H1 (cell line): ENCODE results near the gene VWF. TPM values are rescaled to one million over a fixed set of nuclear protein-coding genes. Genes with fewer than 3 reads are reported as not detected.

Experiments used
- CTCF ChIA-PET: fragments of 300-600 bp; sonication (Branson Sonifier 250); formaldehyde crosslinking; loops from one replicate; lab custom pipeline; 2021; ENCODE audit not compliant: partially characterized antibody; lab: Charles Lee
- POLR2A ChIA-PET: fragments of 300-600 bp; sonication (Branson Sonifier 250); formaldehyde crosslinking; loops from one replicate; lab custom pipeline; 2021; ENCODE audit warnings: inconsistent platforms; ENCODE audit not compliant: partially characterized antibody; lab: Charles Lee
- DNase-seq, 2 experiments: peaks; one replicate each; pipeline versions ENCODE4 v3.0.0 to v3.0.0-alpha.2; 2010 to 2022; ENCODE audit warnings: low spot score in 2 of 2, low read depth in 1 of 2, mixed read lengths in 1 of 2
- FAIRE-seq: peaks from 2 replicates; lab custom pipeline; 2011; peaks lifted over from hg19 to GRCh38; lab: Jason Lieb, UNC
- H2AFZ ChIP-seq: 2 replicates; pipeline ENCODE4 v1.8.1; 2012; ENCODE audit warnings: low read length, inconsistent platforms
- H2AK5ac ChIP-seq: 2 replicates; pipeline ENCODE4 v1.6.1; 2013; ENCODE audit warnings: low read depth, low read length
- H2BK120ac ChIP-seq: replicated peaks from 2 replicates; pipeline ENCODE3; 2013; ENCODE audit warnings: low read depth, low read length, inconsistent platforms
- H2BK12ac ChIP-seq: 2 replicates; pipeline ENCODE4 v1.6.1; 2013; ENCODE audit warnings: low read depth, low read length
- H2BK15ac ChIP-seq: 2 replicates; pipeline ENCODE4 v1.6.1; 2013; ENCODE audit warnings: low read length
- H2BK20ac ChIP-seq: 2 replicates; pipeline ENCODE4 v1.6.1; 2013; ENCODE audit warnings: low read length
- H2BK5ac ChIP-seq: 2 replicates; pipeline ENCODE4 v1.6.1; 2013; ENCODE audit warnings: low read depth, low read length
- H3K14ac ChIP-seq: 2 replicates; pipeline ENCODE4 v1.6.1; 2013; ENCODE audit warnings: inconsistent platforms; ENCODE audit not compliant: insufficient read length
- H3K18ac ChIP-seq: 2 replicates; pipeline ENCODE4 v1.6.1; 2013; ENCODE audit warnings: low read length; ENCODE audit errors: extremely low read depth
- H3K23ac ChIP-seq: 2 replicates; pipeline ENCODE4 v1.6.1; 2013; ENCODE audit warnings: inconsistent platforms; ENCODE audit not compliant: insufficient read length
- H3K23me2 ChIP-seq: 2 replicates; pipeline ENCODE4 v1.6.1; 2013; ENCODE audit warnings: low read depth, low read length
- H3K27ac ChIP-seq: 2 replicates; pipeline ENCODE4 v1.6.1; 2011; ENCODE audit warnings: low read depth, low read length, inconsistent platforms
- H3K27me3 ChIP-seq, 4 experiments: replicated peaks in 1 of 4; 1 replicate in 1 of 4; 2 replicates in 3 of 4; pipeline versions ENCODE4 v1.6.1 to v1.8.1; 2011 to 2013; ENCODE audit warnings: low read length in 3 of 4, mild to moderate bottlenecking in 3 of 4, inconsistent platforms in 2 of 4, mixed read lengths in 2 of 4, moderate library complexity in 1 of 4; ENCODE audit not compliant: control insufficient read depth in 3 of 4, insufficient read depth in 3 of 4; ENCODE audit errors: extremely low read depth in 1 of 4
- H3K36me3 ChIP-seq, 4 experiments: 2 replicates each; pipeline versions ENCODE4 v1.6.1 to v1.8.1; 2011 to 2013; ENCODE audit warnings: mild to moderate bottlenecking in 4 of 4, low read length in 3 of 4, moderate library complexity in 2 of 4, control low read depth in 1 of 4, inconsistent platforms in 1 of 4; ENCODE audit not compliant: insufficient read depth in 4 of 4, control insufficient read depth in 2 of 4
- H3K4ac ChIP-seq: replicated peaks from 2 replicates; pipeline ENCODE3; 2013; ENCODE audit warnings: low read length, low read depth, mixed read lengths, inconsistent platforms; ENCODE audit not compliant: insufficient read length
- H3K4me1 ChIP-seq, 4 experiments: replicated peaks in 1 of 4; 1 replicate in 1 of 4; 2 replicates in 3 of 4; pipeline versions ENCODE4 v1.6.1 to v1.8.1; 2011 to 2013; ENCODE audit warnings: low read length in 3 of 4, inconsistent platforms in 2 of 4, mixed read lengths in 1 of 4; ENCODE audit not compliant: insufficient read depth in 4 of 4, control insufficient read depth in 3 of 4
- H3K4me2 ChIP-seq, 2 experiments: 2 replicates each; pipeline versions ENCODE4 v1.6.1 to v1.8.1; 2011 to 2013; ENCODE audit warnings: low read depth in 2 of 2, low read length in 2 of 2, control low read depth in 1 of 2, inconsistent platforms in 1 of 2, mild to moderate bottlenecking in 1 of 2; ENCODE audit not compliant: insufficient read depth in 1 of 2
- H3K4me3 ChIP-seq, 4 experiments: fragments of 200-600, 300-600 bp in 1 of 4; sonication (generic), shearing (Covaris generic), sonication (Bioruptor Twin) in 1 of 4; 2 replicates each; pipeline versions ENCODE4 v1.5.1 to v1.8.1; 2011 to 2016; ENCODE audit warnings: low read length in 4 of 4, low read depth in 3 of 4, control low read depth in 2 of 4, inconsistent platforms in 2 of 4, mild to moderate bottlenecking in 2 of 4, mixed read lengths in 1 of 4, moderate library complexity in 1 of 4; ENCODE audit not compliant: insufficient read depth in 2 of 4; ENCODE audit errors: extremely low read depth in 1 of 4
- H3K56ac ChIP-seq: replicated peaks from 2 replicates; pipeline ENCODE3; 2013; ENCODE audit warnings: low read depth, mild to moderate bottlenecking, mixed read lengths, low read length, inconsistent platforms; ENCODE audit not compliant: insufficient read length
- H3K79me1 ChIP-seq: 2 replicates; pipeline ENCODE4 v1.6.1; 2013; ENCODE audit warnings: low read depth, low read length, control low read depth
- H3K79me2 ChIP-seq, 2 experiments: 2 replicates each; pipeline versions ENCODE4 v1.6.1 to v1.8.1; 2012 to 2013; ENCODE audit warnings: low read length in 2 of 2, mild to moderate bottlenecking in 2 of 2, inconsistent platforms in 1 of 2; ENCODE audit not compliant: insufficient read depth in 2 of 2, control insufficient read depth in 1 of 2
- H3K9ac ChIP-seq, 4 experiments: replicated peaks in 1 of 4; 1 replicate in 1 of 4; 2 replicates in 3 of 4; pipeline versions ENCODE4 v1.6.1 to v1.8.1; 2011 to 2013; ENCODE audit warnings: low read depth in 3 of 4, low read length in 3 of 4, control low read depth in 2 of 4, mild to moderate bottlenecking in 2 of 4, moderate library complexity in 2 of 4, inconsistent platforms in 1 of 4; ENCODE audit errors: extremely low read depth in 1 of 4
- H3K9me3 ChIP-seq, 2 experiments: 2 replicates each; pipeline versions ENCODE4 v1.6.1 to v1.8.1; 2012 to 2013; ENCODE audit warnings: mild to moderate bottlenecking in 2 of 2, moderate library complexity in 2 of 2, control low read depth in 1 of 2, inconsistent platforms in 1 of 2, low read depth in 1 of 2, low read length in 1 of 2, mixed read lengths in 1 of 2; ENCODE audit not compliant: insufficient read depth in 2 of 2
- H4K20me1 ChIP-seq, 2 experiments: replicated peaks in 1 of 2; 2 replicates each; pipeline versions ENCODE3 to v1.8.1; 2011 to 2013; ENCODE audit warnings: inconsistent platforms in 2 of 2, low read length in 2 of 2, mild to moderate bottlenecking in 1 of 2; ENCODE audit not compliant: insufficient read depth in 2 of 2, control insufficient read depth in 1 of 2
- H4K5ac ChIP-seq: 2 replicates; pipeline ENCODE4 v1.6.1; 2013; ENCODE audit warnings: low read length, low read depth, mixed read lengths, inconsistent platforms; ENCODE audit not compliant: insufficient read length
- H4K8ac ChIP-seq: 2 replicates; pipeline ENCODE4 v1.8.0; 2013; ENCODE audit warnings: mild to moderate bottlenecking, moderate library complexity, low read length, inconsistent platforms; ENCODE audit not compliant: insufficient read depth; ENCODE audit errors: extremely low read depth
- H4K91ac ChIP-seq: replicated peaks from 2 replicates; pipeline ENCODE3; 2013; ENCODE audit warnings: low read length, mixed read lengths, inconsistent platforms; ENCODE audit not compliant: insufficient read length
- NRF1 ChIP-seq: IDR thresholded peaks from 2 replicates; pipeline ENCODE4 v1.6.1; 2011; ENCODE audit warnings: mild to moderate bottlenecking, low read depth, low read length, improper control_type of control experiment
- RXRA ChIP-seq: IDR thresholded peaks from 2 replicates; pipeline ENCODE4 v1.6.1; 2011; ENCODE audit warnings: low read depth, mild to moderate bottlenecking, low read length, moderate library complexity; ENCODE audit not compliant: insufficient read depth
- SIX5 ChIP-seq: IDR thresholded peaks from 2 replicates; pipeline ENCODE4 v1.6.1; 2011; ENCODE audit warnings: mild to moderate bottlenecking, low read depth, low read length
- WGBS, 2 experiments: shearing (Covaris generic) in 1 of 2; methylation state at CpG; one replicate each; pipeline versions ENCODE4 v1.1.6 to v1.1.7; 2013 to 2015; ENCODE audit warnings: low lambda C conversion rate in 2 of 2, mixed read lengths in 2 of 2, inconsistent platforms in 1 of 2, low coverage in 1 of 2, missing lambda C conversion rate in 1 of 2; ENCODE audit not compliant: insufficient replicate concordance in 2 of 2, insufficient coverage in 1 of 2, insufficient read length in 1 of 2; ENCODE audit errors: extremely low coverage in 1 of 2, missing lambda C conversion rate in 1 of 2; 5-methylcytosine and 5-hydroxymethylcytosine counted together
- polyA plus RNA-seq, 7 experiments: library from polyadenylated mRNA; depleted of rRNA in 3 of 7; stranded (reverse) in 5 of 7; unstranded in 2 of 7; fragments of >200 nt in 5 of 7; fragments of 200-250 nt in 2 of 7; gene quantifications; 1 replicate in 5 of 7; 2 replicates in 1 of 7; 4 replicates in 1 of 7; pipeline versions ENCODE4 v1.2.1 to v1.2.3, GENCODE V29; 2011 to 2013; ENCODE audit warnings: missing spikeins in 2 of 7, mixed read lengths in 2 of 7
- total RNA-seq: library from RNA; stranded (reverse); fragmentation: NEBNext Ultra II Directional; extraction: Animal tissue kit (Norgen Biotek cat#: 25700); gene quantifications from 2 replicates; pipeline ENCODE4 v1.2.1, GENCODE V29; 2021

VWF gene
- total and polyA plus RNA-seq, 2 of the 8 experiments (the other 6 are each of a cell fraction or from before 2014, with no cell fraction given): 0.39 to 0.60 TPM

GRCh38 chr12:5976711-5977110 lies 147.8 kb downstream of the VWF start:
- Histone ChIP-seq H2AFZ (no peak overlapping the region), H3K14ac (no peak overlapping the region), H2BK12ac (no peak overlapping the region), H2AK5ac (peak overlapping the region; percentile 9; the same call in 1 of the 2 replicates)
- CTCF ChIA-PET: interaction anchor here (1.3 to 4.2 kb wide), 4 partner anchors 10 to 63 kb away, joined by 3 to 28 read pairs (median 6); no protein-coding TSS in a partner anchor
- TF ChIP-seq NRF1: no peak
- TF ChIP-seq SIX5: no peak
- no peak for TF ChIP-seq RXRA
- TF ChIP-seq, all 59 proteins: peak for 0
- DNase-seq (no peak), FAIRE-seq (no peak)
- H3K23me2 ChIP-seq: no peaks in the 10 kb centered on the region
- no peak overlapping the region for H2BK120ac ChIP-seq
- no peaks in the 10 kb centered on the region for H3K79me1 ChIP-seq
- no peak overlapping the region for H4K91ac ChIP-seq
- peaks cover 0 to 2% (median 0%) of the 10 kb centered on the region in 4 experiments; a peak in 1 of 7 replicates for H3K27me3 ChIP-seq
- H3K9me3 ChIP-seq: no peaks in the 10 kb centered on the region
- H3K18ac ChIP-seq: no peak overlapping the region
- H3K36me3 ChIP-seq: no peaks in the 10 kb centered on the region
- no peak overlapping the region for H2BK15ac ChIP-seq
- peak overlapping the region; percentile 42 for H3K56ac ChIP-seq
- no peak overlapping the region for H4K5ac ChIP-seq
- no peaks in the 10 kb centered on the region for H3K4me1 ChIP-seq
- no peak overlapping the region for H2BK20ac ChIP-seq
- no peak overlapping the region for H3K4me2 ChIP-seq
- no peaks in the 10 kb centered on the region for H4K20me1 ChIP-seq
- POLR2A ChIA-PET: no interaction called here
- no peak overlapping the region for H2BK5ac ChIP-seq
- H4K8ac ChIP-seq: no peak overlapping the region
- no peak overlapping the region for H3K9ac ChIP-seq
- no peak overlapping the region for H3K27ac ChIP-seq
- H3K4me3 ChIP-seq: no peak overlapping the region
- no peak overlapping the region for H3K23ac ChIP-seq
- H3K79me2 ChIP-seq: no peaks in the 10 kb centered on the region
- H3K4ac ChIP-seq: no peak overlapping the region
- WGBS, 2 experiments: 80% methylated on average over 6 of the region's 6 CpGs; no CpG with 5 or more reads in 1 of the 2 experiments
